Hepatic stellate cell (primary cell): ENCODE data around the gene ESYT2.
A peak's percentile ranks its signal among the peaks of the same experiment; 100 is the strongest.
"Not testable (repeated sequence)": the region's sequence is repeated elsewhere in the genome, so short reads cannot be mapped to it uniquely, and the experiment has no call there.

Experiments used
- DNase-seq: peaks from one replicate; pipeline ENCODE4 v3.0.0; 2011; ENCODE audit warnings: low spot score

ESYT2 gene

DNA sequence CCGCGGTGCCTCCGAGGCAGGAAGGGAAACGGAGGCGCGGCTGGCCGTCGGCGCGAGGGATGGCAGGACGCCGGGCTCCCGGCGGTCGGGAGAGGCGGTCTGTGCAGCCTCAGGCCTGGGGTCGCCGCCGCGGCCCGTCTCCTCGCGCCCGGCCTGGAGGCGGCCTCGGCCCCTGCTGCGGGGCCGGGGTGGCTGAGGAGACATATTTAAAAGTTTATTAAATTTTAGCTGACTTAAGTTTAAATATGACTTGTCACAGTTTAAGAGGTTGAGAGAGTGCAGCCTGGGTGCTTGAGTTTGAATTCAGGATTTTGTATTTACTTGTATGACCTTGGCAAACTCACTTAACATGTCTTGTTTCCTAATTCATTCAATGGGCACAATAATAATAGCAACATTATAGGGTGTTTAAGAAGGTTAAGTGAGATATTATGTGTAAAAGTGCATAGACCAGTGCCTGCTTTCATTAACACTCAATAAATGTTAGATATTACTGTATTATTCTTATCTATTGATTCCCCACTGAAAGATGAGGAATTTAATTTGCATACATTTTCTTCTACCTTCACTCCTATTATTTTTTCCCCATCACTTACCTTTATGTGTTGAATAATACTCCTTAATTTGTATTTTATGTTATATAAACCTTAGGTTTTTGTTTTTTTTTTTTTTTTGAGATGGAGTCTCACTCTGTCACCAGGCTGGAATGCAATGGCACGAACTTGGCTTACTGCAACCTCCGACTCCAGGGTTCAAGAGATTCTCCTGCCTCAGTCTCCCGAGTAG is 27.8 kb upstream of the ESYT2 start:
- no peak for DNase-seq

DNA sequence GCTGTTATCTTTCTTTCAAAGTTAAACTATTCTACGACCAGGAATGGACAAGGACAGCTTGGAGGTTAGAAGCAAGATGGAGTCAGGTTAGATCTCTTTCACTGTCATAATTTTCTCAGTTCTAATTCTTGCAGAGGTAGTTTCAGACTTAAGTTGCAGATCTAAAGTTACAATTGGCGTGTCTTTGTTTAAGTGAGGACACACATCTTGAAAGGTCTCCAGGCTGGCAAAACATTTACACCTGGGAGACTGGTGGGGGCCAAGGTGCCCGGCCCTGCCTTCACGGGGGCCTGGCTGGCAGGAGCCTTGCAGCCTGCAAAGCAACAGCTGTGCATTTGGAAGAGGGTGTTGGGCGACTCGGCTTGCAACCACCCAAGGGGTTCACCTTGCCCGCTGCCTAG is 25.4 kb upstream of the ESYT2 start:
- DNase-seq: no peak

DNA sequence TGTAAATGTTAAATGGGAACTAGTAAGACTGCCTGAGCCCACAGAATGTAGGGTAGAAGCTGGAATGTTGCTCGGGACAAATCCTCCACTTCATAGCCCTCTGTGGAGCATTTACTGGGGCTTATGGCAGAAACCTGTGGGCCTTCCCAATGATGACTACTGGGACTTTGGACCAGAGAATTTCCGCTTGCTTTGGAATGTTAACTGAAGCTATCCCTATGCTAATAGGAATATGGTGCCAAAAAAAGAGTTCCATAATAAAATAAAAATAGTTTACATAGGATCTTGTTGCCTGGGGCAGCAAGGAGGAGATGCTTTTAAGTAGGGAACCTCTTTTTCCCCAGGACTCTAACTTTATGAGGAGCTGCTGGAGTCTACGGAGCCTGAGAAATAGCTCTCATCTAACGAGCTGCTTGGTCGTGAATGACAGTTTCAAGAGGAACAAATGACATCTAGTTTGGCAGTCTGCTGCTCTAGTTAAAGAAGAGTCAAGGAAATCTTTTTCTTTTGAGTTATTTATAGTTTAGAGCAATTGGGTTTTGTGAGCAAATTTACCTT is 21.3 kb upstream of the ESYT2 start:
- no peak for DNase-seq

DNA sequence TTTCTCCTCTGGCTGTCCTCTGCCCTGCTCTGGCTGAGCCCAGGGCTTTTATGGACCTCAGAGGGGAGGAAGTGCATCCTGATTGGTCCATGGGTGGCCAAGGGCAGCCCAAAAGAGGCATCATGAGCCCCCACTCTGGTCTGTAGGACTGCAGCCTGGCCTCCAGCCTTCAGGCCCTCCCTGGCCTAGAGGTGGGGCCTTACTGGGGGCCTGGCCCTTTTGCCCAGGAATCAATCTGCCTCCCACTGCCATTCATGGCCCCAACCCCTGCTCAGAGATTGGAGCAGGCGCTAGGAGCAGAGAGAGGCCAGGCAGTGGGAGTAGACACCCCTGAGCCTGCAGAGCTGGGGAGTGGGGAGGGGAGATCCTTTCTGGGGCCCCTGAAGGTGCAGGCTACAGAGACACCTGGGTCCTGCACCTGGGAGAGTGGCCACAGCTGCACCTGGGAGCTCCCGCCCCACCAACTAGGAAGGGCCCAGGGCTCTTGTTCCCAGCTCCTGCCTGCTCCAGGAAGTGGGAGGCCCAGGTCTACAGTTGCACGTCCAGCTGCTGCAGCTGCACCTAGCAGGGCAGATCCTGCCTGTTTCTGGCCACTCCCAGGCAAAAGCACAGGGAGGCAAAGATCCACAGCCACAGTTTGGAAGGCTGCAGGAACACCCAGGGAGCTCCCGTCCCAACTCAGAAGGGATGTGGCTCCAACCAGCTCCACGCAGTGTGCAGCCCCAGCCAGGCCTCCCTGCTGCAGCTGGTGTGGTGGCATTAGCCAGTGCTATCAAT is 20.6 kb upstream of the ESYT2 start:
- no peak for DNase-seq

DNA sequence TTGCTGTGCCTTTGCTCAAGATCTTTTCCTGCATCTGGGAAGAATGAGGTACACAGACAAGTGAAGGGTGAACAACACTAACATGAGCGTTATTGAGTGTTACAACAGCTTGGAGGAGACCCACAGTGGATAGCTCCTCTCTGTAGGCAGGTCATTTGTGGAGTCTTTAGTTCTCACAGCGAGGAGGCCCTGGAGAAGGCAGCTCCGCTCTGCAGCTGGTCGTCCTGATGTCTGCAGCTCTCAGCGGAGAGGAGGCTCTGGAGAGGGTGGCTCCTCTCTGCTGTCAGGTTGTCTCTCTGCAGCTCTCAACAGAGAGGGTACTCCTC is 20.1 kb upstream of the ESYT2 start:
- DNase-seq: no peak

DNA sequence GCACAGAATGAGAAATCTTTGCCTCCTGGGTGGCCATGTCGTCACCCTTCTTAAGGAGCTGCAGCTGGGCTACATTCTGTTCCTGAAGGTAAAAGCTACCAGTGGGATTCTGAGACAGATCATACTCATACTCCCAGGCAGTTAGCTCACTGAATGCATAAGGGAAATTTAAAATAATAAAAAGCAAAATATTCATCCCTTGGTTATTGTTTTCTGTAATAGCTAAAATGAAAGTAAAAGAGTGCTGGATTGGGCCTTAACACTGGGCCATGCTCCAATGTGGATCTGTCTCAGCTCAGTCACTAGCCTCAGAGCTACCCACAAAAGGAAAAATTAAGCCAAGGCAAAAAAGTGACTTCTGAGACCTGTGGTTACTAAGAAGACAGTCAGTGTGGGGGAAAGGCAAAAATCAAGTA is 18.1 kb upstream of the ESYT2 start:
- peak; percentile 41 for DNase-seq

DNA sequence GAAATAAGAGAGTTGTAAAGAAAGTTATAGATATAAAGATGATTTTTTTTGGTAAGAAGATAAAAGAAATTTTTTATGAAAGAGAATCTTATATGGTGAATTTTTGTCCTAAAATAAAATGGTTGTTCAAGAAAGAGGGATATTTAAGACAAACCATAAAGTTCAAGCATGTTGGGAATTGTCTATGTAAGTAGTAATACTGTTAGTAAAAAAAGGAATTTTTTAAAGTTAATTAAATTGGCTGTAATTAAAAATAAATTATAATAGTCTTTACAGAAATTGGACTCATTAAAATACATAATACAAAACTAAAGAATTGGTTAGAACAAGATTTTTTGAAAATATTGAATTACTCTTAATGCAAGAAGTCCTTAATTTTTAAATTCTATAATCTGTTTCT is 17.0 kb upstream of the ESYT2 start:
- no peak for DNase-seq

DNA sequence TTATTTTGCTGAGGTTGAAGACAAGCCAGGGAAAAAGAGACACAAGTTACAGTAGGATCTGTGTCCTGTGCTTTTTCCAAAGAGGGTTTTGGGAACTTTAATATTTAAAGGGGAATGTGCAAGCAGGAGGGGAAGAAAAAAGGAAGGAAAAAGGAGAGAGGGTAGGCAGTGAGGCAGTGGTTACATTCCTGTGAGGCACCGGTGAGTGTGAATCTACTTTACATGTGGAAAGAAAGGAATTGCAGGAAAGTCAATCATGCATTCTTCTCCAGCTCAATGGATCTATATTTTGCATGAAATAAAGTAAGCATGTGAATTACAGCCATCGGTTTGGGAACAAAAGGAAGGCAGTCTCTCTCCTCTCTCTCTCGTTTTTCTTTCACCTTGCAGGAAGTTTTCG is 14.5 kb upstream of the ESYT2 start:
- DNase-seq: no peak

DNA sequence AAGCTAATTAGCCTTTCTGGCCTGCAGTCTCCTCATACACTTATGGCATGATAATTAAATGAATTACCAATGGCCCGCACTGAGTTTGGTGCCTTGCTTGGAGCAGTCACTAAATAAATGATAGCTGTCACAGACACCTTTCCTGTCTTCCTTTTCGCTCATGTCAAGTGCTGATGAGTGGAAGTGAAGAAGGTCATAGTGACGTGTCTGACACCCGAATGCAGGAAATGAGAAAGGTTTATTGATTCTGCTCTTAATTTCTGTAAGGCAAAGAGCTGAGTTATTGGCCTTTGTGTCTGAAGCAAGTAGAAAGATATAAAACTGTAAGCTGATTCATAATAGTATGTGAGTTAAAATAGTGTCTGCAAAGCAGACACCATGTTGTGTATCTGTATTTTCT is 13.2 kb upstream of the ESYT2 start:
- DNase-seq: no peak

DNA sequence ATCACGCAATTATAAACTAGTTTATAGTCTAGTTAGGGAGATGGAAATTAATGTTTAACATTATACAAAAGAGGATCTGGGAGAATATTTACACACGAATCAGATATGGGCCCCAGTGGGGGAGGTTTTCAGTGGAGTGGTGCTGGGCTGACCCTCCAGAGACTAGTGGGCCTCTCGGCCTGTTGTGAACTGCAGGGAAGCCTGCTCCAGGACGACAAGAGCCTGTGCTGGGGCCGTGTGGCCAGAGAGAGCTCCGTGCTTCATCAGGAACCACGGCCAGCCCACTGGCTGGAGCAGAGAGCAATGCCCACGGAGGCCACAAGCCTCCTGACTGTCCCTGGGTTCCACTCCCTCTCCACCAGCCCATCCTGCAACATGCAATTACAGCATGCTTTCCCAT is 11.3 kb upstream of the ESYT2 start:
- DNase-seq: no peak

DNA sequence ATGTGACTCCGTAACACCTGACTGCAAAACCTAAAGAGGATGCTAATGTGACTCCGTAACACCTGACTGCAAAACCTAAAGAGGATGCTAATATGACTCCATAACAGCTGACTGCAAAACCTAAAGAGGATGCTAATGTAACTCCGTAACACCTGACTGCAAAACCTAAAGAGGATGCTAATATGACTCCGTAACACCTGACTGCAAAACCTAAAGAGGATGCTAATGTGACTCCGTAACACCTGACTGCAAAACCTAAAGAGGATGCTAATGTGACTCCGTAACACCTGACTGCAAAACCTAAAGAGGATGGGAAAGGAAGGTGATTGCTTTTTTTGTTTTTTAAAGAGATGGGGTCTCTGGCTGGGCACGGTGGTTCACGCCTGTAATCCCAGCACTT is 9.9 kb upstream of the ESYT2 start:
- not testable (repeated sequence) for DNase-seq

DNA sequence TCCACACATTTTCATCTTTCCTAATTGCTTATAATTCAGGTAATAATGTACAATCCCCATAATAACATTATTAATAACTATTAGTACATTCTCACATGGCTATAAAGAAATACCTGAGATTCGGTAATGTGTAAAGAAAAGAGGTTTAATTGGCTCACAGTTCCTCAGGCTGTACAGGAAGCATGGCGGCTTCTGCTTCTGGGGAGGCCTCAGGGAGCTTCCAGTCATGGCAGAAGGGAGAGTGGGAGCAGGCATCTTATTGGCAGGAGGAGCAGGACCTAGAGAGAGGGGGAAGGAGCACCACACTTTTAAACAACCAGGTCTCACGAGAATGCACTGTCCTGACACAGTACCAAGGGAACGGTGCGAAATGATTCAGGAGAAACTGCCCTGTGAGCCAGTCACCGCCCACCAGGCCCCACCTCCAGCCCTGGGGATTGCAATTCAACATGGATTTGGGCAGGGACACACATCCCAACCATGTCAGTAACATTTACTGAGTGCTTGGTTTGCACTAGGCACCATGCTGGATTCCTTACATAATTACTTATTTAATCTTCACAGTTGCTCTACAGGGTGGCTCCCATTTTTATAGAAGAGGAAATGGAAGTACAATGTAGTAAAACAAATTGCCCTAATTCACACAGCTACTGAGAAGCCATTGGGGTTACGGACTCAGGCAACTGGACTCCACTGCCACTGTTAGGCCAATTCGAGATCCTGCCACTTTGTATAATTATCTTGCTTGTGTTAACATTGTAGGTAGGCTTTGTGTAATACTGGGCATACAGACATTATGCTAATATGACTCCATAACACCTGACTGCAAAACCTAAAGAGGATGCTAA is 8.7 kb upstream of the ESYT2 start:
- DNase-seq: no peak

DNA sequence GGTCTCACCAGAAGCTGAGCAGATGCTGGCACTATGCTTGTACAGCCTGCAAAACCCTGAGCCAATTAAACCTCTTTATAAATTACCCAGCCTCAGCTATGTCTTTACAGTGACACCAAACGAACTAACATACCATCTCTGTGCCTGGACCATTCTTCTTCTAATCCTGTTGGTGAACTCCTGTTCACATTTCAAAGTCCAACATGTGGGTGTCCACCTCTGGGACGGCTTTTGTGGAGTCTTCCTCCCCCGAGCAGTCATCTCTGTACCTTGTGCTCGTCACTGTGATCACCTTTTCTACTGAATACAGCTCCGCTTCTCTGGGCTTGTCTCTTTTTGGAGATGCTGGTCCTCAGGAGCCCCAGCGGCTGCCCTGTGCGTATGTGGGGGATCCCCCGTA is 7.4 kb upstream of the ESYT2 start:
- no peak for DNase-seq

DNA sequence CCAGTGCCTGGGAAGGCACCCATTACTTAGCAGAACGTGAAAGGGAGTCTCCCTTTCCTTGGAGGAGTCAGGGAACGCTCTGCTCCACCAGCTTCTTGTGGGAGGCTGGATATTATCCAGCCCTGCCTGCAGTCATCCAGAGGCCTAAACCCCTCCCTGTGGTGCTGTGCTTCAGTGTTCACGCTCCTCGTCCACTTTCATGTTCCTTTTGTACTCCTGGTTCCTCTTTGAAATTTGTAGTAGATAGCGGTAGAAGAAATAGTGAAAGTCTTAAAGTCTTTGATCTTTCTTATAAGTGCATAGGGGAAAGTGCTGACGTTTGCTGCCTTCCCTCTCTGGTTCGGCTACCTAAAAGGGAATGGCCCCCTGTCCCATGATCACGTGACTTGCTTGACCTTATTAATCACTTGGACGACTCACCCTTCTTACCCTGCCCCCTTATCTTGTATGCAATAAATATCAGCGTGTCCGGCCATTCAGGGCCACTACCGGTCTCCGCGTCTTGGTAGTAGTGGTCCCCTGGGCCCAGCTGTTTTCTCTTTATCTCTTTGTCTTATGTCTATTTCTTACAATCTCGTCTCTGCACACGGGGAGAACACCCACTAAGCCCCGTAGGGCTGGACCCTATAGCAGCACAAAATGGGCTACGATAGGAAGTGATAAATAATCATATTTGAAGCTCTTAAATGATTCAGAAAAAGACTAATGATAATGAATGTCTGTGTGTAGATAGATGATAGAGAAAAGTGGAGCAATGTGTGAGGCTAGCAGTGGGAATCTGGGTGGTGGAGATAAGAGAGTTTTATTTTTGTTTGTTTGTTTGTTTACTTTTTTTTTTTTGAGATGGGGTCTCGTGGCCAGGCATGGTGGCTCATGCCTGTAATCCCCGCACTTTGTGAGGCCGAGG is 5.8 kb upstream of the ESYT2 start:
- DNase-seq: no peak

DNA sequence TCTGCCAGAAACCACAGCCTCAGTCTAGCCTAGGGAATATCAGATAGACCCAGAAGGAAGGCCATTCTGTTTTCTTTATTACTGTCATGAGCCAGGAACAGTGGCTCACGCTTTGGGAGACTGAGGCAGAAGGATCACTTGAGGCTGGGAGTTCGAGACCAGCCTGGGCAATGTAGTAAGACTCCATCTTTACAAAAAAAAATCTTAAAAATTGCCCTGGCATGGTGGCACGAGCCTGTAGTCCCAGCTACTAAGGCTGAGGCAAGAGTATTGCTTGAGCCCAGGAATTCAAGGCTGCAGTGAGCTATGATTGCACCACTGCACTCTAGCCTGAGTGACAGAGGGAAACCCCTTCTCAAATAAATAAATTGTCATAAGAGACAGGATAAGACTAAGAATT is 3.7 kb upstream of the ESYT2 start:
- DNase-seq: no peak

DNA sequence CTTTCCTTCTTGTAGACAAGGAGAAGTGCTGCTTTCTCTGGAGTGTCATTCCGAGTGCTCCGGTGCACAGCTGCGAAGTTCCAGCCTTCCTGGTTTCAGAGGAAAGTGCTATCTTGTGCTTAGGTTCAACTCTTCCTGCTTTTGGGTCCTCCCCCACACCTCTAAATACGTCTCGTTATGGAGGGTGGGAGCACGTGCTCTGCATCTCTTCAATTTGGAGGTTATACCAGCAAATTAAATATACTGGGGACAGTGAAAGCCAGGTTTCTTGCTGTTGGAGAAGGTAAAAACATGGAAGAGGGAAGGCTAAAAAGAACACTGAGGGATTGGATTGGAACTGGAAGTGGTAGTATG is 2.4 kb upstream of the ESYT2 start:
- no peak for DNase-seq

DNA sequence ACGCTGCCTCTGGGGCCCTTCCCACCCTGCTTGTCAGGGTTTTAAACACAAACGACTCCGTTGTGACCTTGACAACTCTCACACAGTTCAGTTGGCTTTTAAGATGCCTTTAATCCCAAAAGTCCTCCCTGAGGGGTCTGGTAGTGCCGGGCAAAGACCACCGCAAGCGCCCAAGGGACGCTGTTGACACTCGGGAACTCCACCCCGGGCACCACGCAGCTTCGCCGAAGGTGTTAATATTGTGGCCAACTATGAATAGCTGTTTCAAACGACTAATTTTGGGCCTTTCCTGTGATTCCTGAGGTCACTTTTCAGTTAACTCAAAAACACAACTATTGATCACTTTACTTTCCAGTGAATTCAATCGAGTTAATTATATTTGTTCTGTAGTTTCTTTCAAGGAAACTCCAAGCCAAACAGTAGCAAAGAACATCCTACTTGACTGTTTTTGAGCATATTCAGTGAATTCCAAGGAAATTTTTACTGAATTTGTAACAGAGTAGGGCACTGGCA is 958 bp upstream of the ESYT2 start:
- no peak for DNase-seq

DNA sequence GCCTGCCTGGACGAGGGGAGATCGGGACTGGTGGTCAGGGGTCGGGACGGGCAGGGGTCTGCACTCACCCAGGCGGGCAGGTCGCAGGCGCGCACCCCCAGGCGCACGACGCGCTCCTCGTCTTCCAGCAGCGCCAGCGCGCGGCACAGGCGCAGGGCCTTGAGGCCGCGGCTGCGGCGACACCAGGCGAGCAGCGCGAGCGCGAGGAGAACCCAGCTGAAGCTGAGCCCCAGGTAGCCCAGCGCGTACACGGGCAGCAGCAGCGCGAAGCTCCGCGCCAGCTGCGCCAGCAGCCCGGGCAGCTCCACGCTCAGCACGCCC is 328 bp downstream of the ESYT2 start:
- no peak for DNase-seq

DNA sequence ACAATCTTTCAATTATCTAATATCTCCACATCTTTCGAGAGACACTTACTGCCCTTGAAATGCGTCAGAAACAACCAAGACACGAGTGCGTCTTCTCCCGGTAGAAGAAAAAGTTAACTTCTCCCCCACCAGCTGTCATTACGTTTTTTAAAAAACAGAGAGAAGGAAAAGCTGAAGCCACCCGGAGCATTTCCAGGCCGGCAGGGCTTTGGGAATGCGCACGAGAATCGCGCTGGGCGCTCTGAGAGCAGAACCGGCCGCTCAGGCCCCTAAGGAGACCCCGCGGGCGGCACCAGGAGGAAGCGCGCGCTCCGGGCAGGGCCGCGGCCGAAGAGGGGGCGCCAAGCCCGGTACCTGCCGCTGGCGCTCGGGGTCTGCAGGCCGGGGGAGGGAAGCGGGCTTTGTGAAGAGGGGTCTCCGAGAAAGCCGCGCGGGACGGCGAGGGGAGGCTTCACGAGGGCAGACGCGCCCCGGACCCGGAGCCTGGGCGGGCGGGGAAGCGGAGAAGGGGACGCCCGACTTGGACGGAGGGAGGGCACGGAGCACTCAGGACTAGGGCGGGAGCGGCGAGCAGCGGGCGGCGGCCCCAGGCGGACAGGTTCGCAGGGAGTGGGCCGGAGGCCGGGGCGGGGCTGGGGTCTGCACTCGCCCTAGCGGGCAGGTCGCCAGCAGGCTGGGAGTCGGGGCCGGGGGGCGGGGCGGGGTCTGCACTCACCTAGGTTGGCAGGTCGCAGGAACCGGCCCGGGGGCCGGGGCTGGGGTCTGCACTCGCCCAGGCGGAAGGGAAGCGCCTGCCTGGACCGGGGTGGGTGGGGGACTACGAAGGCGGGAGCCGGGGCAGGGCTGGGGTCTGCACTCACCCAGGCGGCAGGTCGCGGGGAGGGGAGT is 932 bp downstream of the ESYT2 start:
- DNase-seq: no peak

DNA sequence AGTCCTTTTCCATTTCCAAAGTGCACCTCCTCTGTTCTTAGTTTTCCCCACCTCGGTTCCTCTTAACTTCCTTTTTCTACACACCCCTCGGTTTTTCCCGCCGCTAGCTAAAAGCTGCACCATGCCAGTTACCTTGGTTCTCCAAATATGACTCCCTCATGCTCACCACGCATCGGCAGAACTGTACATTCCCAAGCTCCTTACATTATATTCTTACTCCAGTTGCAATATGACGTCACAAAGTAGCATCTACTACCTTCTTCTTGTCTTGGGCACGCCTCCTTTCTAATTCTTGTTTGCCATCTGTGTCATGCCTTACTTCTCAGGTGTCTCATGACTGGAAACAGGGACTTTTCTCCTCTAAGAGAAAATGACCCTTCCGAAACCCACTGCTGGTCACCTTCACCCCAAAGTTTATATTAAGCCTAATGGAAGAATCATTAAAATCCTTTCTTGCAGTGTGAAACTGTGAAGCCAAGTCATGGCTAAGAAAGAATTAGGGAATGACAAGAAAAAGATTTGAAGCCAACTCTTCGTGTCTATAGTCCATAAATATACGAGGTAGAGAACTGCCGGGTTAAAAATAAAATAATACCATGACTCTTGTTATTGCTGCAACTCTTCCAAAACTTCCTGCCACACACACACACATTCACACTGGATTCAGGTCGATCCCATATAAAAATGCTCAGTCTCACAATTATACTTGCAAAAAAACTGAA is 1.7 kb downstream of the ESYT2 start:
- no peak for DNase-seq
